ENCODE data around the gene IGSF9B. TPM values are rescaled to one million over a fixed set of nuclear protein-coding genes. Genes with fewer than 3 reads are reported as not detected.
"Not testable (repeated sequence)": the region's sequence is repeated elsewhere in the genome, so short reads cannot be mapped to it uniquely, and the experiment has no call there.

The IGSF9B gene, protein sequence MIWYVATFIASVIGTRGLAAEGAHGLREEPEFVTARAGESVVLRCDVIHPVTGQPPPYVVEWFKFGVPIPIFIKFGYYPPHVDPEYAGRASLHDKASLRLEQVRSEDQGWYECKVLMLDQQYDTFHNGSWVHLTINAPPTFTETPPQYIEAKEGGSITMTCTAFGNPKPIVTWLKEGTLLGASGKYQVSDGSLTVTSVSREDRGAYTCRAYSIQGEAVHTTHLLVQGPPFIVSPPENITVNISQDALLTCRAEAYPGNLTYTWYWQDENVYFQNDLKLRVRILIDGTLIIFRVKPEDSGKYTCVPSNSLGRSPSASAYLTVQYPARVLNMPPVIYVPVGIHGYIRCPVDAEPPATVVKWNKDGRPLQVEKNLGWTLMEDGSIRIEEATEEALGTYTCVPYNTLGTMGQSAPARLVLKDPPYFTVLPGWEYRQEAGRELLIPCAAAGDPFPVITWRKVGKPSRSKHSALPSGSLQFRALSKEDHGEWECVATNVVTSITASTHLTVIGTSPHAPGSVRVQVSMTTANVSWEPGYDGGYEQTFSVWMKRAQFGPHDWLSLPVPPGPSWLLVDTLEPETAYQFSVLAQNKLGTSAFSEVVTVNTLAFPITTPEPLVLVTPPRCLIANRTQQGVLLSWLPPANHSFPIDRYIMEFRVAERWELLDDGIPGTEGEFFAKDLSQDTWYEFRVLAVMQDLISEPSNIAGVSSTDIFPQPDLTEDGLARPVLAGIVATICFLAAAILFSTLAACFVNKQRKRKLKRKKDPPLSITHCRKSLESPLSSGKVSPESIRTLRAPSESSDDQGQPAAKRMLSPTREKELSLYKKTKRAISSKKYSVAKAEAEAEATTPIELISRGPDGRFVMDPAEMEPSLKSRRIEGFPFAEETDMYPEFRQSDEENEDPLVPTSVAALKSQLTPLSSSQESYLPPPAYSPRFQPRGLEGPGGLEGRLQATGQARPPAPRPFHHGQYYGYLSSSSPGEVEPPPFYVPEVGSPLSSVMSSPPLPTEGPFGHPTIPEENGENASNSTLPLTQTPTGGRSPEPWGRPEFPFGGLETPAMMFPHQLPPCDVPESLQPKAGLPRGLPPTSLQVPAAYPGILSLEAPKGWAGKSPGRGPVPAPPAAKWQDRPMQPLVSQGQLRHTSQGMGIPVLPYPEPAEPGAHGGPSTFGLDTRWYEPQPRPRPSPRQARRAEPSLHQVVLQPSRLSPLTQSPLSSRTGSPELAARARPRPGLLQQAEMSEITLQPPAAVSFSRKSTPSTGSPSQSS (N-terminal part only)
- 5.6 TPM in 2 replicates for total RNA-seq (2014; rRNA removed; shearing (Covaris generic))

DNA sequence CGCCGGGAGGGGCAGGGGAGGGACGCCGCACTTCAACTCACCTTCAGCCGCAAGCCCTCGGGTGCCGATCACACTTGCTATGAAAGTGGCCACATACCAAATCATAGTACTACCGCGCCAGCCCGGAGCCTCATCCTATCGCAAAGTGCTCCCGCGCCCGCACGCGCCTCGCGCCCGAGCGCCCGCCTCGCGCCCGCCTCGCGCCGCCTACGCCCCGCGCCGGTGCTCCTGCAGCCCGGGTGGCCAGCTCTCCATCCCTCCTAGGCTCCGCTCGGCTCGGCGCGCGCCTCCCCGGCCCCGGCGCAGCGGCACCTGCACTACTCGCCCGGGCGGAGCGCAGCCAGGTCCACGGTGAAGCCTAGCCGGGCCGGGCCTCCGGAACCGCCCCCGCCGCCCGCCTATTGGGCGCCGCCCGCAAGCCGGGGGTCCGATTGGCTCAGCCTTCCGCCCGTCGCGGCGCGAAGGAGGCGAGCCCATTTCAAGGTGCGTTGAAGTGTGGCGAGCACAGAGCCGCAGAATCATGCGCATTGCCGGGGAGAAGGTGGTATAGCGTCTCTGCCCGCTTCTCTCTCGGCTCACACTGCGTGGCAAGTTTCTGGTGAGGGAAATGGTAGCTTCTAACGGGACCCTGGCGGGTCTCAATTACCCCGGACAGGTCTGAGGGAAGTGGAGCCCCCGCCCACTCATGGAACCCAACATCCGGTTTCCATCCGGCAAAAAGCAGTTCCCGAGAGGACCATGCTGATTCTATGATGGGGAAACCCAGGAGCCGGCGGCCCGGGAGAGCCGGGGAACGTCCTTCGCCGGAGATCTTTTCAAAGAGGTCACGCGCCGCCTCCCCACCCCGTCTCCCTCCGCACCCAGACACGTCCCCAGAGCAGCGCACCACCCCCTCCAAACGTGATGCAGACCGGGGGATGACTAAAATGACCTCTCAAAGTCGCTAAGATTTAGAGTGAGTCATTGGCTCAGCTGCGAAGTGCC, at the start of gene IGSF9B:
TSS of gene IGSF9B (minus strand) at position 319 of the 984 bp plus-strand sequence. CDS start at position 105, 214 bp downstream.
- peak; percentile 94 for DNase-seq (ENCODE audit: low spot score)

DNA sequence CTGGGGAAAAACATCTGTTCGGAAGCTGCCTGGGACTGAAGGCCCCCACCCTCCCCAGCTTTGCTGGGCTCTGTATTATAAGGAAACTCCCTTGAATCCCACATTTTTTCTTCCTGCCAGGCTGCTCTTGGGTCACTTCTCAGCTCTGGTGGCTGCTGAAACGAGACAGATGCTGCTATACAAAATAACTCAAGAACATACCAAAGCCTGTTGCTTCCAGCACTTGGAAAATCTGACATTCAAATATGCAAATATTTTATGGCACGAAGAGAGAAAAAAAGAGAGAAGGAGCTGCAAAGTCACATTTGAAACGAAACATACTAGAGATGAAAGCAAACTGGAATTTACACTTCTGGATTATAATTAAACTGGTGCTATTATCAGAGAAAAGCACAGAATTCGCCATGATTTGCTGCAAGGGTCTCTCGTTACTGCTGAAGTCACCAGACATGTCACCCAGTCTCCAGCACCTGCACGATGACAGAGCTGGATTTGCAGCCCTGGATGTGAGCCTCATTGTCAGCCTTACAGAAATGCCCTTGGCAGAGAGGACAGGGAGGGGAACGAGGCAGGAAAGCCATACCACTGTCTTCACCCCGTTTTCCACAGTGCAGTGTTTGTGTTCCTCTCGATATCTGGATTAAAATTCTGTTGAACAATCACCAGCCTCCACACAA, 47.9 kb upstream of the IGSF9B start:
- no peak for DNase-seq (ENCODE audit: low spot score)

DNA sequence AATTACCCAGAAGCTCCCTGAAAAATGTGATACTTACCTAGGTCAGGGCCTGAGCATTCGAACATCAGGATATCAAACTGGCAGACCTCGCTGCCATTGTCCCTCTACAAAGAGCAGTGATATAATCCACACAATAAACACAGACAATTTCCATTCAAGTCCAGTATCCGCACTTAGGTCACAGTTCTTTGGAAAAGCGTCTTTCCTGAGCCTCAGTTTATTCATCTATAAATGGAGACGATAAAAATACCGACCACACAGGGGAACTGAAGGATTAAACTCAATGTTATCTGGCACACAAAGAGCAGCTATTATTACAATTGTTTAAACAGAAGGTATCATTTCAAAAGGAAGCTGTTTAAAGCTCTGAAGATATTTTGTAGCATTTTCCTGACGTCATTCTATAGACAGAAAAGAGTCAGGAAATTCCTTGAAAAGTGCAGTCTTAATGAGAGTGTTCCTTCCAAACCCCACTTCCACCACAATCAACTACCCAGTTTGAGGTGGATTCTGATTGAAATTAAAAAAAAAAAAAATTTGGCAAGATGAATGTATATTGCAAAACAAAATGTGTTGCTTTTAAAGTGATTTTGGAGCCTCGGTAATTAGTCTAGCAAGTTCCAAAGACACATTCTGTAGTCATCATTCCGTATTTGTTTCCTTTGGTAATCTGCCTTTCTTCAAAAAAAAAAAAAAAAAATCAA, 47.2 kb upstream of the IGSF9B start:
- no peak for DNase-seq (ENCODE audit: low spot score)

DNA sequence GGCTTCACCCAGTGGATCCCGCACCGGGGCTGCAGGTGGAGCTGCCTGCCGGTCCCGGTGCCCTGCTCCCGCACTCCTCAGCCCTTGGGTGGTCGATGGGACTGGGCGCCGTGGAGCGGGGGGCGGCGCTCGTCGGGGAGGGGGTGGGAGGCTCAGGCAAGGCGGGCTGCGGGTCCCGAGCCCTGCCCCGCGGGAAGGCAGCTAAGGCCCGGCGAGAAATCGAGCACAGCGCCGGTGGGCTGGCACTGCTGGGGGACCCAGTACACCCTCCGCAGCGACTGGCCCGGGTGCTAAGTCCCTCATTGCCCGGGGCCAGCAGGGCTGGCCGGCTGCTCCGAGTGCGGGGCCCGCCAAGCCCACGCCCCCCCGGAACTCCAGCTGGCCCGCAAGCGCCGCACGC, 46.1 kb upstream of the IGSF9B start:
- DNase-seq (ENCODE audit: low spot score): not testable (repeated sequence)

DNA sequence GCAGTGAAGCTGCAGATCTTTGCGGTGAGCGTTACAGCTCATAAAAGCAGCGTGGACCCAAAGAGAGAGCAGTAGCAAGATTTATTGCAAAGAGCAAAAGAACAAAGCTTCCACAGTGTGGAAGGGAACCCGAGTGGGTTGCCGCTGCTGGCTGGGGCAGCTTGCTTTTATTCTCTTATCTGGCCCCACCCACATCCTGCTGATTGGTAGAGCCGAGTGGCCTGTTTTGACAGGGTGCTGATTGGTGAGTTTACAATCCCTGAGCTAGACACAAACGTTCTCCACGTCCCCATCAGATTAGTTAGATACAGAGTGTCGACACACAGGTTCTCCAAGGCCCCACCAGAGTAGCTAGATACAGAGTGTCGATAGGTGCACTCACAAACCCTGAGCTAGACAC, 45.6 kb upstream of the IGSF9B start:
- not testable (repeated sequence) for DNase-seq (ENCODE audit: low spot score)

DNA sequence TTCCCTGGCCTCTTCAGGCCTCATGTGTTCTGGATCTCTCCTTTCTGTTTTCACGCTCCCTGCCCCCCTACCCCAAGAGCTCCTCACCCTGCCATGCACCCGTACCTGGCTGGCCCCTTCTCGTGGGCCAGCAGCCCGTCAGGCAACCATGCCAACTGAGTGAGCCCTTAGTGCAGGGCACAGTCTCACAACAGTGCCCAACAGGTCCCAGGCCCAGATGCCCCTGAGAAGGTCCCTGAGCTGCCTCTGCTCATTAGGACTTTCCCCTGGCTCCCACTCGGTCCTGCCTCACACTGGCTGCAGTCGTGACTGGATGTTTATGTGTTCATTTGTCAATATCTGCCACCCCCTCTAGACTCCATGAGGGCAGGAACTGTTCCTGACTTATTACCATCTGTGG, 44.8 kb upstream of the IGSF9B start:
- DNase-seq (ENCODE audit: low spot score): no peak

DNA sequence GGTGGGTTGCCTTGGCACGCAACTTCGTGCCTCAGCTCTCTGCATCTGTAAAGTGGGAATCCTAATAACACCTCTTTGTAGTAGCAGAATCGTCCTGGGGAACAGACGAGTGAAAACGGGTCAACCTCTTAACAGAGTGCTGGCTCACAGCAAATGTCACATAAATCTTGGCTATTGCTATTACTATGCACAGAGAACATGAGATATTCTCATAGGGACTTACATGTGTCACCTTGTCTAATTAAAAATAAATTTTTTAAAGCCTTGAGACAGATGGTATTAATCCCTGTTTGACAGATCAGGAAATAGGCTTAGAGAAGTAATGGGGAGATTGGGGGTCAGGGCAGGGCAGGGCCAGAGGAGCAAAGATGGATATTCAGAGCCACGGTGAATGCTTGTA, 44.3 kb upstream of the IGSF9B start:
- no peak for DNase-seq (ENCODE audit: low spot score)

DNA sequence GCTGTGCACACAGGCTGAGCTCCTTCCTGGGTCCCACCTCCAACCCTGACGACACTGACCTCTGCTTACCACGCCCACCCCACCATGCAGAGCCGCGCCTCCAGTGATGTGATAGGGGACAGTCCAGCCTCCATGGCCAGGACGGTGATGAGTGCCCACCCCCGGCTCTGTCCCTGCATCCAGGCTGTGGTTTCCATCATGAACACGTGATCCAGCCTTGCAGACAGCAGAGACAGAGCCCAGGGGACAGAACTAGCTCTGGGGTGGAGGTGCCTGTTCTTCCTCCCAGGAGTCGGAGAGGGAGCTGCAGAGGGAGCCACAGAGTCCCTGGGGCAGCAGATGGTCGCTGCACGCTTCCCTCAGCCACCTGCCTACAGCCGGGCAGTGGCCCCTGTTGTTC, 42.6 kb upstream of the IGSF9B start:
- DNase-seq (ENCODE audit: low spot score): no peak

DNA sequence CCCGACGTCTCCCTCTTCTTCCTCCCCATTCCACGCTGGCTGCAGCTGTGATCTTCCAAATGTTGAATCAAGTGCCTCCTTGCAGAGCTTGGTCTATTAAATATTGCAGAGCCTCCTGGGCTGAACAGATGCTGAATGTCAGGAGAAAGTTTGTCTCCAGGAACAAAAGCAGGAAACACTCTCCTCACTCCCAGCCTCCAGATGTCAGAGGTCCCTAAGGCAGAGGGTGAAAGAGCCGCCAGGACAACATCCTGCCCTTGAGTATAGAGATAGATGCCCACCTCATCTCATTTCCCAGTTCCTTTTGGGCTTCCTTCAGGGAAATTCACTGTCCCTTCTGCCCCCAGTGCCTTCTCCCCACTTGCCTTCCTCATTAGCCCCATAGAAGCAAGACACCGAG, 40.8 kb upstream of the IGSF9B start:
- no peak for DNase-seq (ENCODE audit: low spot score)

DNA sequence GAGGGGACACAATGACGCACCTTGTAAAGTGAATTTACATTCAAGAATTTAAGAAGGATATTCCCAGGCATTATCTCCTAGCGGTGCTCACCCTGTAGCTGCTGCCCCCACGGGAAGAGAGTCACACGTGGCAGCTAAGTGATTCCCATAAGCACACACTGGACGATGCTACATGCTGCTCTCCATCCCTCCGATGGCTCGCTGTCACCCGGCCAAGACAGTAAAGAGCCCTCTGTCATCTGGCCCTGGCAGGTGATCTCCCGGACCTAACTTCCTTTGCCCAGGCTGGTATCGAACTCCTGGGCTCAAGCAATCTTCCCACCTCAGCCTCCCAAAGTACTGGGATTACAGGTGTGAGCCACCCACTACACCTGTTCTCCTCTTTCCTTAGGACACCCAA, 39.9 kb upstream of the IGSF9B start:
- no peak for DNase-seq (ENCODE audit: low spot score)

DNA sequence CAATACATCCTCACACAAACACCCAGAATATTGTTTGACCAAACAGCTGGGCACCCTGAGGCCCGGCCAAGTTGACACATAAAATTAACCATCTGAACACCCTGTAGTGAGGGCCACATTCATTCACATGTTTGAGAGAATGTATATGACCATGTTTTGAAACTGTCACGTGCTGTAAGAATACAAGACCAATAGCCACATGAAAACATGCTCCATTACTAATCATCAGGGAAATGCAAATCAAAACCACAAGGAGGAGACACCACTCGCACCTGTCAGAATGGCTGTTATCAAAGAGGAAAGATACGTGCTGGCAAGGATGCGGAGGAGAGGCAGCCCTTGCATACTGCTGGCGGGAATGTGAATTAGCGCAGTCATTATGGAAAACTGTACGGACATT, 38.3 kb upstream of the IGSF9B start:
- no peak for DNase-seq (ENCODE audit: low spot score)

DNA sequence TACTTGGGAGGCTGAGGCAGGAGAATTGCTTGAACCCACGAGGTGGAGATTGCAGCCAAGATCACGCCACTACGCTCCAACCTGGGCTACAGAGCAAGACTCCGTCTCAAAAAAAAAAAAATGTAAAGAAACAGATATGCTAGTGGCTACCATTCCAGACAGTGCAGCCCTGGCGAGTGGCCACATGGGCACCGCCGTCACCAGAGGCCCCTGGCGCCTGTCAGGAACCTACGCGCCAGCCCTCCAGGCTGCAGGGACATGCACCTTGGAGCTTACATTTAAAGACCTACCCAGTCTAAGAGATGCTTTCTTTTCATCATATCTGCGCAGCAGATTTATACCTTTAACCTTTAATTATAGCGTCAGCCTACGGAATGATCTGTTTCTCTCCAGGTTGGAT, 37.2 kb upstream of the IGSF9B start:
- DNase-seq (ENCODE audit: low spot score): no peak

DNA sequence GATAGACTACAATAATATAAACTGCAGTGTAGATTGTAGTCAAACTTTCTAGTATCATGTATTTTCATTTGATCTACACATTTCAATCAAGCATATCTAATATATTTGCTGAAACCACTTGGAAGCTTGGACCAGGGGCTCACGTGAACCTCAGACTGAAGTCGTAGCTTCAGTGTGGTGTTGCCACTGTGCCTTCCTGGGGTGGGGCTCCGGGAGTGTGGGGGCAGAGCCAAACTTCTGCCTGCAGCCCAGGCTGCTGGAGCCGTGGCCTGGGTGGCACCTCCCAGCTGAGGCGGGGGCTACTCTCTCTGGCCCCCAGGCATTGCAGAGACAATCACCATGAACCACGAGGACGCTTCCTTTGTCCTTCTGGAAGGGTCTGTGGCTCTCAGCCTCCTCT, 36.3 kb upstream of the IGSF9B start:
- no peak for DNase-seq (ENCODE audit: low spot score)

DNA sequence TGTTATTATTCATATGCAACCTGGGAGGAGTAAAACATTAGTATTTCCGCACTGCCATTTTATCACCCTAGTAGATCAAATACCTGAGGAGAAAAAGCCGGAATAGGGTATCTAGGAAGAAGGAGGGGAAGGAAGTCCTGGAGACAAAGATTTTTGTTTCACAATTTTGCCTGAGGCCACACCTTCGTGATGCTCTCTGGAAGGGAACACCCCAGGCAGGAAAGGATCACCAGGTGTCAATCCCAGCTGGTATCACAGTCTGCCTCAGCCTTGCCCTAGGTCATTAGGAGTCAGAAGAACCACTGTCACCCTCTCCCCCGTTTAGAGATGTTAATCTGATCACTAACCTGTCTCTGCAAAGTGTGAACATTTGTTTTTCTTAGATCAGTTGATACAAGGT, 35.4 kb upstream of the IGSF9B start:
- DNase-seq (ENCODE audit: low spot score): no peak

DNA sequence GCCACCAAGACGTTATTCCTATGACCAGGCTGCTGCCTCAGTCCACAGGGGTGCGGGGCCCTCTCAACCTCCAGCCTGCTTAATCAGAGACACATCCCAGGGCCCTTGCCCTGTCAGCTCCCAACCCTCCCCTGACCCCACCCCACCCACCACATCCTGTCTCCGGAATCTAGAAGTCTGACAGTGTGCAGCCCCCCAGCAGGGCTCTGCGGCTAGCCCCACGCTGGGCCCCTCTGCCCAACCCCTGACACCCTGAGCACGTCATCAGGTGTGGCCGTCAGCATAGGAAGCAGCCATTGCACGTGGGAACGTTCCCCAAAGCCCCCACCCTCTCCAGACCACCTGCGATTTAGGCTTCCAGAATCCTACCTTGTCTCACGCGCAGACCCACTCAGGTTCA, 34.3 kb upstream of the IGSF9B start:
- no peak for DNase-seq (ENCODE audit: low spot score)

DNA sequence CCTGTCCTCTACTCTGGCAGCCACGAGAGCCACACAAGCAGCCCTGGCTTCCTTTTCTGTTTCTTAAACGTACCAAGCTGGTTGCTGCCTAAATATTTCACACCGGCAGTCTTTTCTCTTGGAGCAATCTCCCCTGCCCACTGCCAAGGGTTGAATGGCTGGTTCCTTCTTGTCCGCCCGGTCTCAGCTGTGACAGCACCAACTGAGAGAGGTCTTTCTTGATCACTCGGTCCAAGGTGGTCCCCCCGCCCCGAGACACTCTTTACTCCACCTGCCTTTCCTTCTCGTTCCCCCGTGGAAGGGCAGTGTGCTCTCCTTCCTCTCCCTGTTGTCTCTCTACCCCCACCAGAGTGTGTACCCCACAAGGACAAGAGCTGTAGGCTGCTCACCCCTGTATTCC, 33.7 kb upstream of the IGSF9B start:
- DNase-seq (ENCODE audit: low spot score): no peak

DNA sequence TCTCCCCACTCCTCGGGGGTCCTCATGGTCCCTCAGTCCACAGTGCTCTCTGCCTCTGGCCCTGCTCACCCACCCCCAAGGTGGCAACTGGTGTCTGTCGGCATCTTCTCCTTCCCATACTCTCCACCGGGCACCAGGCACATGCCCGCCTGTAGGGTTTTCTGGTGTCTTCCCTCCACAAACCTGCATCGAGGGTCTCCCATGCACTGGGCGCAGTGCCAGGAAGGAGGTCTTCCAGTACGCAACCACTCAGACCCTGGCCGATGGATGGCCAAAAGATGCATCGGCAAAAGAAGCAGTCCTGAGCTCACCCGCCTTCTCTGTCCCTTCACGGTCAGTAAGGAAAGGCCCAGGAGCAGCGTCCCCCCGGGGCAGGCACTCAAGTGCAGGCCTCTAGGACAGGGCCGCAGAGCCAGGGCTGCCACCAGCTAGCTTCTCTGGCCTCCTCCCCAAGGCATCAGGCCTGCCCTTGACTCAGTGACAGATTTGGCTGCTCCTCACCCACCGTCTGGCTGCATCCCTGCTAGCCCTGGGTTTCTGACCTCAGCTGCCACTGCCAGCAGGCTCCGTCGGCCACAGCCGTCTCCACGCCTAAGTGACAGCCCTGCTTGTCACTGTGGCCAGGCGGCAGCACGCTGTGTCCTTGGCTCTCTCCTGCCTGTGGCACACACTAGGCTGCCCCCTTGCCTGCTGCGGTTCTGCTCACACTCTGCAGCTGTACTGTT, 32.1 kb upstream of the IGSF9B start:
- DNase-seq (ENCODE audit: low spot score): no peak

DNA sequence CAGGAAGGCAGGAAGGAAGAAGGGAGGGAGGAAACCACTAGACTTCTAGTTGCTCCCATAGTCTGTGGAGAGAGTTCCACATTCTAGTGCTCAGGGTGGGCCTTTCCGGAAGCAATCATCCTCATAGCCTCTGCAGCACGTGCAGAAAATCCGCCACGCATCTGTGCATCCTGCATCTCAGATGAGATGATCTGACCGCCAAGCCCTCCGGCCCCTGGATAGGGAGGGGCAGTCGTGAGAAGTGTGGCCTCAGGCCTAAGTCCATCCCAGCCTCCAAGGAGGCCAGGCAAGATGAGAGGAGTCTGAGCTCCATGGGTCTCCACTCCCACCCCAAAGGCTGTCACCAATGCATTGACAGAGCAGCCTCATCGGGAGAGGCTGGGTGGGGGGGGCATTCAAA, 30.4 kb upstream of the IGSF9B start:
- DNase-seq (ENCODE audit: low spot score): no peak
